K562 (cell line): ENCODE results near the gene IKZF3. TPM values are rescaled to one million over a fixed set of nuclear protein-coding genes. Genes with fewer than 3 reads are reported as not detected.

ENCODE experiments used
- CREM ChIP-seq: IDR thresholded peaks from 2 replicates; pipeline ENCODE4 v1.6.1; 2014; ENCODE audit warnings: antibody characterized with exemption, low read depth
- HSF4 ChIP-seq: fragments of 250-450 bp; sonication (Bioruptor Pico); IDR thresholded peaks from 2 replicates; pipeline ENCODE4 v2.1.2; 2022; ENCODE audit warnings: mild to moderate bottlenecking, moderate library complexity, borderline replicate concordance
- NFIX ChIP-seq: fragments of 250-450 bp; sonication (Bioruptor Pico); IDR thresholded peaks from 2 replicates; pipeline ENCODE4 v1.4.0; 2020; ENCODE audit warnings: low read depth, mild to moderate bottlenecking, moderate library complexity
- SMC3 ChIP-seq: conservative IDR thresholded peaks from 2 replicates; pipeline ENCODE4 v1.6.1; 2011; ENCODE audit warnings: low read depth, low read length, improper control_type of control experiment; ENCODE audit not compliant: insufficient read depth
- SP2 ChIP-seq: IDR thresholded peaks from 2 replicates; pipeline ENCODE4 v1.6.1; 2011; ENCODE audit warnings: mild to moderate bottlenecking, low read depth, low read length, moderate library complexity; ENCODE audit not compliant: poor library complexity, severe bottlenecking; ENCODE audit errors: extremely low read depth
- ZNF133 ChIP-seq: fragments of 250-450 bp; sonication (Bioruptor Pico); IDR thresholded peaks from 2 replicates; pipeline ENCODE4 v1.4.0; 2020; ENCODE audit warnings: mild to moderate bottlenecking
- ZSCAN32 ChIP-seq: fragments of 450-650 bp; formaldehyde crosslinking; IDR thresholded peaks from 2 replicates; pipeline ENCODE4 v1.4.0; 2020; ENCODE audit warnings: mild to moderate bottlenecking, moderate library complexity
- polyA plus RNA-seq, 8 experiments: library from polyadenylated mRNA; depleted of rRNA in 4 of 8; stranded (reverse) in 5 of 8; unstranded in 3 of 8; fragments of >200 nt; fragmentation: Nextera tagmentation in 2 of 8; fragmentation: Illumina TruSeq in 1 of 8; extraction: Ambion mirVana in 2 of 8; extraction: Trizol in 1 of 8; gene quantifications; 2 replicates each; pipeline versions ENCODE4 v1.2.1 to v1.2.3, GENCODE V29; 2011 to 2014; ENCODE audit warnings: inconsistent platforms in 1 of 8, missing spikeins in 1 of 8
- total RNA-seq, 7 experiments: library from RNA; depleted of rRNA in 6 of 7; stranded (reverse); fragments of >200 nt in 6 of 7; fragmentation: Illumina TruSeq in 2 of 7; extraction: Trizol in 2 of 7; gene quantifications; 2 replicates each; pipeline versions ENCODE4 v1.2.1 to v1.2.3, GENCODE V29; 2011 to 2021; ENCODE audit warnings: low replicate concordance in 1 of 7
- TF ChIP-seq, protein P1 (sequence below): sonication (generic); formaldehyde crosslinking; IDR thresholded peaks from 2 replicates; pipeline ENCODE4 v1.8.1; 2023; ENCODE audit warnings: mild to moderate bottlenecking, missing genetic modification reagents
- TF ChIP-seq, protein P2 (sequence below), 3 experiments: fragments of 200-800 bp in 1 of 3; fragments of 250-450 bp in 1 of 3; fragments of 450-650 bp in 1 of 3; sonication (Bioruptor Pico) in 1 of 3; sonication (Bioruptor generic) in 1 of 3; formaldehyde crosslinking in 1 of 3; IDR thresholded peaks; 2 replicates each; pipeline versions ENCODE4 v1.6.1 to v1.8.0; 2016 to 2022; ENCODE audit warnings: mild to moderate bottlenecking in 2 of 3, missing genetic modification characterization in 2 of 3, missing compliant biosample characterization in 1 of 3, moderate library complexity in 1 of 3
- TF ChIP-seq, protein P3 (sequence below): fragments of 250-450 bp; sonication (Bioruptor Pico); IDR thresholded peaks from 2 replicates; pipeline ENCODE4 v1.5.0; 2020; ENCODE audit warnings: mild to moderate bottlenecking

The IKZF3 gene
- total and polyA plus RNA-seq, 9 of the 15 experiments (the other 6 are each of a cell fraction or from before 2014, with no cell fraction given), result 0.06 to 1.6 (median 0.62) TPM

DNA sequence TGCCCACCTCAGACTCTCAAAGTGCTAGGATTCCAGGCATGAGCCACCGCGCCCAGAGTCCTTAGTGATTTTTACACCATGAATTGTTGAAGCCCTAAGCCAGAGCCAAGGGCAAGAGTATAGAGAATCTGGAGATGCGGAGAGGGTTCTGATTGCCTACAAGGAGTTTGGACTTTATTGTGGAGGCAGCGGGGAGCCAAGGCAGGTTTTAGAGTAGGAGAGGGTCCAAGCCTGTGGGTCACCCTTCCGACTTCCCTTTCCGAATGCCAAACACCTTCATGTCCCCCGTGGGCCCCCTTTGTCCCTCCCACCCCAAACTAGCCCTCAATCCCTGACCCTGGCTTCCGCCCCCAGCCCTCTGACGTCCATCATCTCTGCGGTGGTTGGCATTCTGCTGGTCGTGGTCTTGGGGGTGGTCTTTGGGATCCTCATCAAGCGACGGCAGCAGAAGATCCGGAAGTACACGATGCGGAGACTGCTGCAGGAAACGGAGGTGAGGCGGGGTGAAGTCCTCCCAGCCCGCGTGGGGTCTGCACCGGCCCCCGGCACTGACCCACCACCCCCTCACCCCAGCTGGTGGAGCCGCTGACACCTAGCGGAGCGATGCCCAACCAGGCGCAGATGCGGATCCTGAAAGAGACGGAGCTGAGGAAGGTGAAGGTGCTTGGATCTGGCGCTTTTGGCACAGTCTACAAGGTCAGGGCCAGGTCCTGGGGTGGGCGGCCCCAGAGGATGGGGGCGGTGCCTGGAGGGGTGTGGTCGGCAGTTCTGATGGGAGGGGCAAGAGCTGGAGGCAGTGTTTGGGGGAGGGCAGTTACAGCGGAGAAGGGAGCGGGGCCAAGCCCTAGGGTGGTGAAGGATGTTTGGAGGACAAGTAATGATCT, 140.9 kb downstream of the IKZF3 start (continued):
- TF ChIP-seq, protein P1, sequence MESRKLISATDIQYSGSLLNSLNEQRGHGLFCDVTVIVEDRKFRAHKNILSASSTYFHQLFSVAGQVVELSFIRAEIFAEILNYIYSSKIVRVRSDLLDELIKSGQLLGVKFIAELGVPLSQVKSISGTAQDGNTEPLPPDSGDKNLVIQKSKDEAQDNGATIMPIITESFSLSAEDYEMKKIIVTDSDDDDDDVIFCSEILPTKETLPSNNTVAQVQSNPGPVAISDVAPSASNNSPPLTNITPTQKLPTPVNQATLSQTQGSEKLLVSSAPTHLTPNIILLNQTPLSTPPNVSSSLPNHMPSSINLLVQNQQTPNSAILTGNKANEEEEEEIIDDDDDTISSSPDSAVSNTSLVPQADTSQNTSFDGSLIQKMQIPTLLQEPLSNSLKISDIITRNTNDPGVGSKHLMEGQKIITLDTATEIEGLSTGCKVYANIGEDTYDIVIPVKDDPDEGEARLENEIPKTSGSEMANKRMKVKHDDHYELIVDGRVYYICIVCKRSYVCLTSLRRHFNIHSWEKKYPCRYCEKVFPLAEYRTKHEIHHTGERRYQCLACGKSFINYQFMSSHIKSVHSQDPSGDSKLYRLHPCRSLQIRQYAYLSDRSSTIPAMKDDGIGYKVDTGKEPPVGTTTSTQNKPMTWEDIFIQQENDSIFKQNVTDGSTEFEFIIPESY (CRISPR knock-in tag), result no peak
- TF ChIP-seq HSF4 (CRISPR knock-in tag), result no peak
- TF ChIP-seq NFIX (CRISPR knock-in tag), result no peak
- TF ChIP-seq, protein P2, sequence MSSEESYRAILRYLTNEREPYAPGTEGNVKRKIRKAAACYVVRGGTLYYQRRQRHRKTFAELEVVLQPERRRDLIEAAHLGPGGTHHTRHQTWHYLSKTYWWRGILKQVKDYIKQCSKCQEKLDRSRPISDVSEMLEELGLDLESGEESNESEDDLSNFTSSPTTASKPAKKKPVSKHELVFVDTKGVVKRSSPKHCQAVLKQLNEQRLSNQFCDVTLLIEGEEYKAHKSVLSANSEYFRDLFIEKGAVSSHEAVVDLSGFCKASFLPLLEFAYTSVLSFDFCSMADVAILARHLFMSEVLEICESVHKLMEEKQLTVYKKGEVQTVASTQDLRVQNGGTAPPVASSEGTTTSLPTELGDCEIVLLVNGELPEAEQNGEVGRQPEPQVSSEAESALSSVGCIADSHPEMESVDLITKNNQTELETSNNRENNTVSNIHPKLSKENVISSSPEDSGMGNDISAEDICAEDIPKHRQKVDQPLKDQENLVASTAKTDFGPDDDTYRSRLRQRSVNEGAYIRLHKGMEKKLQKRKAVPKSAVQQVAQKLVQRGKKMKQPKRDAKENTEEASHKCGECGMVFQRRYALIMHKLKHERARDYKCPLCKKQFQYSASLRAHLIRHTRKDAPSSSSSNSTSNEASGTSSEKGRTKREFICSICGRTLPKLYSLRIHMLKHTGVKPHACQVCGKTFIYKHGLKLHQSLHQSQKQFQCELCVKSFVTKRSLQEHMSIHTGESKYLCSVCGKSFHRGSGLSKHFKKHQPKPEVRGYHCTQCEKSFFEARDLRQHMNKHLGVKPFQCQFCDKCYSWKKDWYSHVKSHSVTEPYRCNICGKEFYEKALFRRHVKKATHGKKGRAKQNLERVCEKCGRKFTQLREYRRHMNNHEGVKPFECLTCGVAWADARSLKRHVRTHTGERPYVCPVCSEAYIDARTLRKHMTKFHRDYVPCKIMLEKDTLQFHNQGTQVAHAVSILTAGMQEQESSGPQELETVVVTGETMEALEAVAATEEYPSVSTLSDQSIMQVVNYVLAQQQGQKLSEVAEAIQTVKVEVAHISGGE (CRISPR knock-in tag; IDR thresholded peaks at IDR 0.05), result no peak
- no peak for TF ChIP-seq ZNF133 (CRISPR knock-in tag)
- TF ChIP-seq, protein P3, sequence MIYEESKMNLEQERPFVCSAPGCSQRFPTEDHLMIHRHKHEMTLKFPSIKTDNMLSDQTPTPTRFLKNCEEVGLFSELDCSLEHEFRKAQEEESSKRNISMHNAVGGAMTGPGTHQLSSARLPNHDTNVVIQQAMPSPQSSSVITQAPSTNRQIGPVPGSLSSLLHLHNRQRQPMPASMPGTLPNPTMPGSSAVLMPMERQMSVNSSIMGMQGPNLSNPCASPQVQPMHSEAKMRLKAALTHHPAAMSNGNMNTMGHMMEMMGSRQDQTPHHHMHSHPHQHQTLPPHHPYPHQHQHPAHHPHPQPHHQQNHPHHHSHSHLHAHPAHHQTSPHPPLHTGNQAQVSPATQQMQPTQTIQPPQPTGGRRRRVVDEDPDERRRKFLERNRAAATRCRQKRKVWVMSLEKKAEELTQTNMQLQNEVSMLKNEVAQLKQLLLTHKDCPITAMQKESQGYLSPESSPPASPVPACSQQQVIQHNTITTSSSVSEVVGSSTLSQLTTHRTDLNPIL (CRISPR knock-in tag), result no peak
- TF ChIP-seq CREM, result peak; percentile 40; the same call in 1 of the 2 replicates
- no peak for TF ChIP-seq SP2
- TF ChIP-seq ZSCAN32 (CRISPR knock-in tag), result no peak
- TF ChIP-seq SMC3, result no peak
